Parathyroid adenoma (tissue), 2 donors: ENCODE measurements around the gene OR2A14.

Experiments used
- H2AFZ ChIP-seq: fragments of 300-600 bp; sonication (generic); one replicate; pipeline ENCODE4 v1.7.0; 2017; ENCODE audit warnings: antibody characterized with exemption, mild to moderate bottlenecking
- H3K27ac ChIP-seq: fragments of 300-600 bp; sonication (generic); one replicate; pipeline ENCODE4 v1.7.0; 2017
- H3K27me3 ChIP-seq: fragments of 300-600 bp; sonication (generic); one replicate; pipeline ENCODE4 v1.7.0; 2017; ENCODE audit warnings: low read length; ENCODE audit not compliant: control insufficient read depth, insufficient read depth
- H3K36me3 ChIP-seq: fragments of 300-600 bp; sonication (generic); one replicate; pipeline ENCODE4 v1.7.0; 2017; ENCODE audit warnings: low read length; ENCODE audit not compliant: control insufficient read depth, insufficient read depth
- H3K4me1 ChIP-seq: fragments of 300-600 bp; sonication (generic); one replicate; pipeline ENCODE4 v1.7.0; 2017; ENCODE audit warnings: control low read depth
- H3K4me2 ChIP-seq: fragments of 300-600 bp; sonication (generic); one replicate; pipeline ENCODE4 v1.7.0; 2017; ENCODE audit warnings: low read length
- H3K4me3 ChIP-seq: fragments of 300-600 bp; sonication (generic); one replicate; pipeline ENCODE4 v1.7.0; 2017; ENCODE audit warnings: low read depth, low read length
- H3K79me2 ChIP-seq: fragments of 300-600 bp; sonication (generic); one replicate; pipeline ENCODE4 v1.7.0; 2017; ENCODE audit warnings: control low read depth
- H3K9ac ChIP-seq: fragments of 300-600 bp; sonication (generic); one replicate; pipeline ENCODE4 v1.7.0; 2017; ENCODE audit warnings: mild to moderate bottlenecking
- H3K9me3 ChIP-seq: fragments of 300-600 bp; sonication (generic); one replicate; pipeline ENCODE4 v1.7.0; 2017; ENCODE audit warnings: low read length; ENCODE audit not compliant: control insufficient read depth
- TF ChIP-seq, protein P1 (sequence below): fragments of 300-600 bp; sonication (generic); IDR thresholded peaks from one replicate; pipeline ENCODE4 v1.7.0; 2017; ENCODE audit warnings: antibody characterized with exemption, mild to moderate bottlenecking
- donor health status: primary hyperparathyroidism.

OR2A14 gene

DNA sequence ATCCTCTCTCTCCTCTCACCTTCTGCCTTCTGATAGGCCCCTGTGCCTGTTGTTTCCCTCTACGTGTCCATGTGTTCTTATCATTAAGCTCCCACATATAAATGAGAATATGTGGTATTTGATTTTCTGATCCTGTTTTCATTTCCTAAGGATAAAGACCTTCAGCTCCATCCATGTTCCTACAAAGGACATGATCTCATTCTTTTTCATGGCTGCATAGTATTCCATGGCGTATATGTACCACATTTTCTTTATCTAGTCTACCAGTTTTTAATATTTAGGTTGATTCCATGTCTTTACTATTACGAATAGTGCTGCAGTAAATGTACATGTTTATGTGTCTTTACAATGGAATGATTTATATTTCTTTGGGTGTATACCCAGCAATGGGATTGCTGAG, 32.3 kb upstream of the OR2A14 start:
- H3K4me3 ChIP-seq, result no peak overlapping the region
- H3K27me3 ChIP-seq, result no peaks in the 10 kb centered on the region
- no peak overlapping the region for H3K4me2 ChIP-seq
- no peaks in the 10 kb centered on the region for H3K79me2 ChIP-seq
- no peaks in the 10 kb centered on the region for H3K9me3 ChIP-seq
- no peak overlapping the region for H3K9ac ChIP-seq
- no peaks in the 10 kb centered on the region for H3K4me1 ChIP-seq
- no peak overlapping the region for H2AFZ ChIP-seq
- TF ChIP-seq, protein P1, sequence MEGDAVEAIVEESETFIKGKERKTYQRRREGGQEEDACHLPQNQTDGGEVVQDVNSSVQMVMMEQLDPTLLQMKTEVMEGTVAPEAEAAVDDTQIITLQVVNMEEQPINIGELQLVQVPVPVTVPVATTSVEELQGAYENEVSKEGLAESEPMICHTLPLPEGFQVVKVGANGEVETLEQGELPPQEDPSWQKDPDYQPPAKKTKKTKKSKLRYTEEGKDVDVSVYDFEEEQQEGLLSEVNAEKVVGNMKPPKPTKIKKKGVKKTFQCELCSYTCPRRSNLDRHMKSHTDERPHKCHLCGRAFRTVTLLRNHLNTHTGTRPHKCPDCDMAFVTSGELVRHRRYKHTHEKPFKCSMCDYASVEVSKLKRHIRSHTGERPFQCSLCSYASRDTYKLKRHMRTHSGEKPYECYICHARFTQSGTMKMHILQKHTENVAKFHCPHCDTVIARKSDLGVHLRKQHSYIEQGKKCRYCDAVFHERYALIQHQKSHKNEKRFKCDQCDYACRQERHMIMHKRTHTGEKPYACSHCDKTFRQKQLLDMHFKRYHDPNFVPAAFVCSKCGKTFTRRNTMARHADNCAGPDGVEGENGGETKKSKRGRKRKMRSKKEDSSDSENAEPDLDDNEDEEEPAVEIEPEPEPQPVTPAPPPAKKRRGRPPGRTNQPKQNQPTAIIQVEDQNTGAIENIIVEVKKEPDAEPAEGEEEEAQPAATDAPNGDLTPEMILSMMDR, result no peak
- no peaks in the 10 kb centered on the region for H3K36me3 ChIP-seq
- H3K27ac ChIP-seq, result no peak overlapping the region

DNA sequence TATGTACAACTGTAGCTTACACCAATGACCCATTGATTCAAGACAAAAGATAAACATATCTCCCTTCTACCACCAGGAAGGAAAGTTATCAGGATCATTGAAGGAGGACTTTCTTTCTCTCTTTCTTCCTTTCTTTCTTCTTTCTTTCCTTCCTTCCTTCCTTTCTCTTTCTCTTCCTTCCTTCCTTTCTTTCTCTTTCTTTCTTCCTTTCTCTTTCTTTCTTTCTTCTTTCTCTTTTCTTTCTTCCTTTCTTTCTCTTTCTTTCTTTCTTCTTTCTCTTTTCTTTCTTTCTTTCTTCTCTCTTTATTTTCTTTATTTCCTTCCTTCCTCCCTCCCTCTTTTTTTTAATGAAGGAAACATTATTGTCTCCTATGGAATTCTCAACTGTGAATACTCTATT, 24.2 kb upstream of the OR2A14 start:
- H3K4me1 ChIP-seq, result no peaks in the 10 kb centered on the region
- H3K9ac ChIP-seq, result no peak overlapping the region
- no peaks in the 10 kb centered on the region for H3K27me3 ChIP-seq
- H3K36me3 ChIP-seq, result no peaks in the 10 kb centered on the region
- no peak overlapping the region for H3K4me3 ChIP-seq
- TF ChIP-seq, protein P1, result no peak
- H2AFZ ChIP-seq, result no peak overlapping the region
- no peaks in the 10 kb centered on the region for H3K79me2 ChIP-seq
- no peaks in the 10 kb centered on the region for H3K9me3 ChIP-seq
- H3K4me2 ChIP-seq, result no peak overlapping the region
- H3K27ac ChIP-seq, result no peak overlapping the region

DNA sequence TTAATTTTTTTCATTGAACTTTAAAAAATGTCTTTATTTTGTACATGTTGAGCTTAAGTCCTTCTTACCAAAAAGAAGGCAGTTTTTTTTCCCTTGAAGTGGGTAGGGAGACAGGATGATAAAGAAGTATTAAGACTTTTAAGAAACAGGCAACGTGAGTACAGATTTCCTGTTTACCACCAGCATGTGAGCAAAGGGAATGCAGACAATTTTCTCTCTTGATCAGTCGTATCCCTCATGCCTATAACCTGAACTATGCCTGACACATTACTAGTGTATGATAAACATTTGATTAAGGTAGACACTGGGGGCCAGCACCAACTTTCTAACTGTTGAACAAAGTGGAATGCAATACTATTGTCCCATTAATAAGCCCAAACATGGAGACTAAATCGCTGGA, 22.4 kb upstream of the OR2A14 start:
- TF ChIP-seq, protein P1, result no peak
- Histone ChIP-seq H3K4me2 (no peak overlapping the region), H3K4me1 (no peaks in the 10 kb centered on the region)

DNA sequence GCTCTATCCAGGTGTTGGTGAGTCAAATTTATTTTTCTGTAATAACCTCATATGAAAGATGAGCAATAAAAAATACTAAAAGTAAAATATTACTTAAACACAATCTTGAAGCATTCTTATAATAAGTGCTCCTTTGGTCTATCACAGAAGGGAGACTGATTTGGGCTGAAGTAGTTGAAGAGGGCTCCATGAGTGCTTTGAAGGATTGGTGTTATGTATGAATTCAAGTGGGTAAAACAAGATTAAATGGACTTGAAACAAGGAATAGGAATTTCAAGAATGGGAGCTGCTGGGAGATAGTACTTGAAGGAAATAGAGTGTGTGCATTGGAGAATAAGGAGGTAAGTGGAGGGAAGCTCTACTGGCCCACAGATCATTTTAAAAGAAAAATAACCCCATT, 20.9 kb upstream of the OR2A14 start:
- Histone ChIP-seq H3K4me3 (no peak overlapping the region), H3K4me2 (no peak overlapping the region), H2AFZ (no peak overlapping the region), H3K36me3 (no peaks in the 10 kb centered on the region), H3K79me2 (no peaks in the 10 kb centered on the region), H3K27me3 (no peaks in the 10 kb centered on the region), H3K9ac (no peak overlapping the region), H3K9me3 (no peaks in the 10 kb centered on the region), H3K4me1 (no peaks in the 10 kb centered on the region), H3K27ac (no peak overlapping the region)
- TF ChIP-seq, protein P1, result no peak

More for the DNA sequence above, 22.4 kb upstream of the OR2A14 start:
- Histone ChIP-seq H3K79me2 (no peaks in the 10 kb centered on the region), H3K36me3 (no peaks in the 10 kb centered on the region), H3K9me3 (no peaks in the 10 kb centered on the region), H3K9ac (no peak overlapping the region), H3K27ac (no peak overlapping the region), H3K27me3 (no peaks in the 10 kb centered on the region), H3K4me3 (no peak overlapping the region), H2AFZ (no peak overlapping the region)

DNA sequence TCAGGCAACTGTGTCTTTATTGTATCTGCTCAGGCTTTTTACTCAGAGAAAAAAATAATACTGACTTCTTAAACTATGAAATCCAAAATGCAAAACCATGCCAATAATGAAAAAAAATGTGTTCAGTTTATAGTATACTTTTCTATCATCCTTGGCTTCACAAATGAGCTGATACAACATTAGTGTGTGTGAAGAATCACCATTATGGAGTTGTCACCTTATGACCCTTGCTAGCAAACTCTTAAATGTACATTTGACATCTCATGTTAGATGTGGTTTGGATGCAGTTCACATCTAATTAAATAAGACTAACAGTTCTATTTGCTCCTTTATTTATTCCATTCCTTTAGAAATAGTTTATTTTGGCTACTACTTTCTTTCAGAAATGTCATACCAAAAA, 17.8 kb upstream of the OR2A14 start:
- Histone ChIP-seq H3K9ac (no peak overlapping the region), H3K4me3 (no peak overlapping the region), H3K4me1 (no peaks in the 10 kb centered on the region), H3K36me3 (no peaks in the 10 kb centered on the region), H2AFZ (no peak overlapping the region), H3K4me2 (no peak overlapping the region), H3K27ac (no peak overlapping the region), H3K27me3 (no peaks in the 10 kb centered on the region), H3K9me3 (no peaks in the 10 kb centered on the region), H3K79me2 (no peaks in the 10 kb centered on the region)
- TF ChIP-seq, protein P1, result no peak
